Right ventricle myocardium superior (tissue), 1 donor: ENCODE measurements around the gene CNOT6. TPM values are rescaled to one million over a fixed set of nuclear protein-coding genes. Genes with fewer than 3 reads are reported as not detected.

Source experiments
- ATAC-seq: fragments of 200-7000 bp; cut with Tn5 transposase; one replicate; pipeline ENCODE4 v1.9.1; 2020; ENCODE audit warnings: mild to moderate bottlenecking; ENCODE audit not compliant: poor library complexity
- DNase-seq: peaks from one replicate; pipeline ENCODE4 v3.0.0-alpha.2; 2020
- intact Hi-C: fragments of 100-400 bp; cut with DNase I; formaldehyde crosslinking; loops from one replicate; pipeline ENCODE4 v1.11.2; 2022
- total RNA-seq: library from RNA; stranded (reverse); fragmentation: NEBNext Ultra II Directional; extraction: Animal tissue kit (Norgen Biotek cat#: 25700); gene quantifications from one replicate; pipeline ENCODE4 v1.2.1, GENCODE V29; 2021
- donor health status: DM: no; HTN: yes; CAD: no; lungs with severe emphysema.

Gene CNOT6
- total RNA-seq, 1 donor from 2014 or later = 13.8 TPM

GRCh38 chr5:180625125-180625790 lies 131.1 kb downstream of the CNOT6 start:
- intact Hi-C loops = no loop called here
- ATAC-seq (no peak), DNase-seq (no peak)

- no peak for ATAC-seq
- intact Hi-C loops = no loop called here
- DNase-seq = no peak
These were observed 131.8 kb downstream of the CNOT6 start for GRCh38 chr5:180625791-180626660.

- DNase-seq = no peak
These were observed 132.6 kb downstream of the CNOT6 start for GRCh38 chr5:180626661-180627385.

GRCh38 chr5:180627386-180628120 lies 133.4 kb downstream of the CNOT6 start:
- no peak for DNase-seq
- intact Hi-C loops = no loop called here
- no peak for ATAC-seq

More at GRCh38 chr5:180626661-180627385, 132.6 kb downstream of the CNOT6 start:
- intact Hi-C loops = no loop called here
- ATAC-seq = no peak

Other genes with a start within 250 kb of the CNOT6 start
- gene MAPK9, start 202.3 kb upstream of the CNOT6 start, total RNA-seq = 42.4 TPM
- gene GFPT2, start 141.0 kb upstream of the CNOT6 start, total RNA-seq = 13.3 TPM
- gene SCGB3A1, start 97.1 kb downstream of the CNOT6 start, total RNA-seq = not detected
- gene FLT4, start 155.2 kb downstream of the CNOT6 start, total RNA-seq = 5.6 TPM
- not detected for gene OR2Y1, start 245.7 kb downstream of the CNOT6 start, total RNA-seq